NCI-H128 (cell line): ENCODE measurements around the gene SSNA1.
A peak's percentile ranks its signal among the peaks of the same experiment; 100 is the strongest.

Source experiments
- DNase-seq: peaks from one replicate; lab custom pipeline; 2025; ENCODE audit not compliant: unreplicated experiment; lab: John Stamatoyannopoulos, UW

The SSNA1 gene

GRCh38 chr9:137182836-137183235 is 5.6 kb upstream of the SSNA1 start:
- DNase-seq, result no peak

- no peak for DNase-seq
Measured at GRCh38 chr9:137183980-137184595, 4.4 kb upstream of the SSNA1 start.

- no peak for DNase-seq
Measured at GRCh38 chr9:137184881-137185660, 3.4 kb upstream of the SSNA1 start.

- no peak for DNase-seq
Measured at GRCh38 chr9:137185921-137186320, 2.6 kb upstream of the SSNA1 start.

- no peak for DNase-seq
Measured at GRCh38 chr9:137186385-137186784, 2.1 kb upstream of the SSNA1 start.

- DNase-seq, result no peak
Measured at GRCh38 chr9:137187386-137187785, 1.1 kb upstream of the SSNA1 start.

GRCh38 chr9:137188086-137188489 is 388 bp upstream of the SSNA1 start:
- no peak for DNase-seq

- DNase-seq, result no peak
Measured at GRCh38 chr9:137189297-137190295, 1.1 kb downstream of the SSNA1 start.

- DNase-seq, result no peak
Measured at GRCh38 chr9:137190315-137190856, 1.9 kb downstream of the SSNA1 start.

- no peak for DNase-seq
Measured at GRCh38 chr9:137191245-137191644, 2.8 kb downstream of the SSNA1 start.

- DNase-seq, result no peak
Measured at GRCh38 chr9:137191691-137192447, 3.4 kb downstream of the SSNA1 start.

GRCh38 chr9:137192448-137192780 is 3.9 kb downstream of the SSNA1 start:
- no peak for DNase-seq

- DNase-seq, result no peak
Measured at GRCh38 chr9:137192859-137193258, 4.4 kb downstream of the SSNA1 start.

- no peak for DNase-seq
Measured at GRCh38 chr9:137193771-137194170, 5.3 kb downstream of the SSNA1 start.

- no peak for DNase-seq
Measured at GRCh38 chr9:137194388-137194787, 5.9 kb downstream of the SSNA1 start.

GRCh38 chr9:137194909-137195308 is 6.4 kb downstream of the SSNA1 start:
- DNase-seq, result no peak

- DNase-seq, result peak; percentile 74
Measured at GRCh38 chr9:137195525-137196220, 7.2 kb downstream of the SSNA1 start.

GRCh38 chr9:137198051-137198901 is 9.8 kb downstream of the SSNA1 start:
- DNase-seq, result no peak

- no peak for DNase-seq
Measured at GRCh38 chr9:137198902-137199283, 10.4 kb downstream of the SSNA1 start.
